ENCODE measurements around the gene SLC5A3. TPM values are rescaled to one million over a fixed set of nuclear protein-coding genes. Genes with fewer than 3 reads are reported as not detected.

SLC5A3 gene
- total RNA-seq, 1 donor from 2014 or later, result 7.6 TPM

- H3K27me3 Mint-ChIP-seq (ENCODE audit: unreplicated experiment), result peaks cover 4% of the 10 kb centered on the region
- H3K9me3 Mint-ChIP-seq (ENCODE audit: unreplicated experiment), result no peaks in the 10 kb centered on the region
- TF ChIP-seq, protein P1, sequence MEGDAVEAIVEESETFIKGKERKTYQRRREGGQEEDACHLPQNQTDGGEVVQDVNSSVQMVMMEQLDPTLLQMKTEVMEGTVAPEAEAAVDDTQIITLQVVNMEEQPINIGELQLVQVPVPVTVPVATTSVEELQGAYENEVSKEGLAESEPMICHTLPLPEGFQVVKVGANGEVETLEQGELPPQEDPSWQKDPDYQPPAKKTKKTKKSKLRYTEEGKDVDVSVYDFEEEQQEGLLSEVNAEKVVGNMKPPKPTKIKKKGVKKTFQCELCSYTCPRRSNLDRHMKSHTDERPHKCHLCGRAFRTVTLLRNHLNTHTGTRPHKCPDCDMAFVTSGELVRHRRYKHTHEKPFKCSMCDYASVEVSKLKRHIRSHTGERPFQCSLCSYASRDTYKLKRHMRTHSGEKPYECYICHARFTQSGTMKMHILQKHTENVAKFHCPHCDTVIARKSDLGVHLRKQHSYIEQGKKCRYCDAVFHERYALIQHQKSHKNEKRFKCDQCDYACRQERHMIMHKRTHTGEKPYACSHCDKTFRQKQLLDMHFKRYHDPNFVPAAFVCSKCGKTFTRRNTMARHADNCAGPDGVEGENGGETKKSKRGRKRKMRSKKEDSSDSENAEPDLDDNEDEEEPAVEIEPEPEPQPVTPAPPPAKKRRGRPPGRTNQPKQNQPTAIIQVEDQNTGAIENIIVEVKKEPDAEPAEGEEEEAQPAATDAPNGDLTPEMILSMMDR (IDR thresholded peaks at IDR 0.05; ENCODE audit: unreplicated experiment), result no peak
- peaks cover 23% of the 10 kb centered on the region for H3K4me1 Mint-ChIP-seq (ENCODE audit: unreplicated experiment)
- H3K4me3 Mint-ChIP-seq (ENCODE audit: unreplicated experiment), result peak overlapping the region; percentile 98
- peak overlapping the region; percentile 45 for H3K27ac Mint-ChIP-seq (ENCODE audit: unreplicated experiment)
- H3K36me3 Mint-ChIP-seq (ENCODE audit: low read depth, unreplicated experiment), result no peaks in the 10 kb centered on the region
- DNase-seq (ENCODE audit: low spot score), result peak; percentile 21
These were observed 1.1 kb downstream of the SLC5A3 start for GRCh38 chr21:34074283-34075090.

GRCh38 chr21:34075091-34075425 is 1.7 kb downstream of the SLC5A3 start:
- H3K4me3 Mint-ChIP-seq (ENCODE audit: unreplicated experiment), result peak overlapping the region; percentile 98
- peaks cover 23% of the 10 kb centered on the region for H3K4me1 Mint-ChIP-seq (ENCODE audit: unreplicated experiment)
- DNase-seq (ENCODE audit: low spot score), result no peak
- no peaks in the 10 kb centered on the region for H3K9me3 Mint-ChIP-seq (ENCODE audit: unreplicated experiment)
- peaks cover 4% of the 10 kb centered on the region for H3K27me3 Mint-ChIP-seq (ENCODE audit: unreplicated experiment)
- TF ChIP-seq, protein P1 (IDR thresholded peaks at IDR 0.05; ENCODE audit: unreplicated experiment), result no peak
- no peak overlapping the region for H3K27ac Mint-ChIP-seq (ENCODE audit: unreplicated experiment)
- H3K36me3 Mint-ChIP-seq (ENCODE audit: low read depth, unreplicated experiment), result no peaks in the 10 kb centered on the region

GRCh38 chr21:34075760-34076660 is 2.6 kb downstream of the SLC5A3 start:
- DNase-seq (ENCODE audit: low spot score), result no peak
- no peaks in the 10 kb centered on the region for H3K9me3 Mint-ChIP-seq (ENCODE audit: unreplicated experiment)
- H3K4me3 Mint-ChIP-seq (ENCODE audit: unreplicated experiment), result no peak overlapping the region
- peaks cover 4% of the 10 kb centered on the region for H3K27me3 Mint-ChIP-seq (ENCODE audit: unreplicated experiment)
- H3K36me3 Mint-ChIP-seq (ENCODE audit: low read depth, unreplicated experiment), result no peaks in the 10 kb centered on the region
- H3K4me1 Mint-ChIP-seq (ENCODE audit: unreplicated experiment), result peaks cover 23% of the 10 kb centered on the region
- TF ChIP-seq, protein P1 (IDR thresholded peaks at IDR 0.05; ENCODE audit: unreplicated experiment), result no peak
- no peak overlapping the region for H3K27ac Mint-ChIP-seq (ENCODE audit: unreplicated experiment)

DNA sequence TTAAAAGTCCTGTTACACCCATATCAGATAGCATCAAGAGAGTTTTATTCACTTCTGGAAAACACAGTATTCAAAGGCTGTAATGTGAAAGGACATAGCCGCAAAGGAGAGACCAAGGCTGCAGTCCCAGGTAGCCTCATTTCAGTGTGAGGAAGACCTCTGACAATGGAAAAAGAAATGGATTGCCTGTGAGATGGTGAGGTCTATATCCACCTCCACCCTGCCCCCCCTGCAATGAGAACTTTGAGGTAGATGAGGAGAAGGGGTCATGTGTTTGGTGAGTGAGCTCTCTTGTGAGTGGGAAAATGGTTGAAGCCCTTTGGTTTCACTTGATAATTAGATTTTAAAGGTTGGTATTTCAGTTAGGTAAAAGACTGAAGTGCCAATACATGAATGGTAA is 3.5 kb downstream of the SLC5A3 start:
- peaks cover 23% of the 10 kb centered on the region for H3K4me1 Mint-ChIP-seq (ENCODE audit: unreplicated experiment)
- no peaks in the 10 kb centered on the region for H3K9me3 Mint-ChIP-seq (ENCODE audit: unreplicated experiment)
- H3K4me3 Mint-ChIP-seq (ENCODE audit: unreplicated experiment), result no peak overlapping the region
- no peaks in the 10 kb centered on the region for H3K36me3 Mint-ChIP-seq (ENCODE audit: low read depth, unreplicated experiment)
- no peak for DNase-seq (ENCODE audit: low spot score)
- TF ChIP-seq, protein P1 (IDR thresholded peaks at IDR 0.05; ENCODE audit: unreplicated experiment), result no peak
- no peak overlapping the region for H3K27ac Mint-ChIP-seq (ENCODE audit: unreplicated experiment)
- H3K27me3 Mint-ChIP-seq (ENCODE audit: unreplicated experiment), result peaks cover 3% of the 10 kb centered on the region
